ENCODE results near the gene CAMTA2. TPM values are rescaled to one million over a fixed set of nuclear protein-coding genes. Genes with fewer than 3 reads are reported as not detected.

The CAMTA2 gene
- total RNA-seq, 1 donor from 2014 or later, result 83.5 TPM

- Mint-ChIP-seq H3K9me3 (ENCODE audit: unreplicated experiment) (no peaks in the 10 kb centered on the region), H3K36me3 (ENCODE audit: unreplicated experiment) (peaks cover 30% of the 10 kb centered on the region), H3K27ac (ENCODE audit: unreplicated experiment) (peak overlapping the region; percentile 34), H3K4me1 (ENCODE audit: unreplicated experiment) (peaks cover 23% of the 10 kb centered on the region), H3K4me3 (ENCODE audit: unreplicated experiment) (peak overlapping the region; percentile 88), H3K27me3 (ENCODE audit: unreplicated experiment) (no peaks in the 10 kb centered on the region)
- TF ChIP-seq CTCF (IDR thresholded peaks at IDR 0.05), result no peak
- no peak for DNase-seq (ENCODE audit: extremely low spot score, unreplicated experiment)
Measured at GRCh38 chr17:4999430-5000093, 12.1 kb upstream of the CAMTA2 start.

- H3K4me3 Mint-ChIP-seq (ENCODE audit: unreplicated experiment), result peak overlapping the region; percentile 88
- H3K4me1 Mint-ChIP-seq (ENCODE audit: unreplicated experiment), result peaks cover 23% of the 10 kb centered on the region
- no peak for TF ChIP-seq CTCF (IDR thresholded peaks at IDR 0.05)
- no peak for DNase-seq (ENCODE audit: extremely low spot score, unreplicated experiment)
- peaks cover 23% of the 10 kb centered on the region for H3K36me3 Mint-ChIP-seq (ENCODE audit: unreplicated experiment)
- H3K27me3 Mint-ChIP-seq (ENCODE audit: unreplicated experiment), result no peaks in the 10 kb centered on the region
- H3K27ac Mint-ChIP-seq (ENCODE audit: unreplicated experiment), result peak overlapping the region; percentile 47
- H3K9me3 Mint-ChIP-seq (ENCODE audit: unreplicated experiment), result no peaks in the 10 kb centered on the region
Measured at GRCh38 chr17:4998732-4999429, 11.4 kb upstream of the CAMTA2 start.

- Mint-ChIP-seq H3K27ac (ENCODE audit: unreplicated experiment) (peak overlapping the region; percentile 41), H3K9me3 (ENCODE audit: unreplicated experiment) (no peaks in the 10 kb centered on the region), H3K27me3 (ENCODE audit: unreplicated experiment) (no peaks in the 10 kb centered on the region), H3K4me1 (ENCODE audit: unreplicated experiment) (peaks cover 23% of the 10 kb centered on the region), H3K36me3 (ENCODE audit: unreplicated experiment) (peaks cover 17% of the 10 kb centered on the region), H3K4me3 (ENCODE audit: unreplicated experiment) (peak overlapping the region; percentile 88)
- DNase-seq (ENCODE audit: extremely low spot score, unreplicated experiment), result peak; percentile 87
- TF ChIP-seq CTCF (IDR thresholded peaks at IDR 0.05), result no peak
Measured at GRCh38 chr17:4998027-4998731, 10.7 kb upstream of the CAMTA2 start.

- peak; percentile 96 for DNase-seq (ENCODE audit: extremely low spot score, unreplicated experiment)
- peaks cover 23% of the 10 kb centered on the region for H3K4me1 Mint-ChIP-seq (ENCODE audit: unreplicated experiment)
- H3K36me3 Mint-ChIP-seq (ENCODE audit: unreplicated experiment), result peaks cover 13% of the 10 kb centered on the region
- H3K27me3 Mint-ChIP-seq (ENCODE audit: unreplicated experiment), result no peaks in the 10 kb centered on the region
- H3K9me3 Mint-ChIP-seq (ENCODE audit: unreplicated experiment), result no peaks in the 10 kb centered on the region
- peak; percentile 15 for TF ChIP-seq CTCF (IDR thresholded peaks at IDR 0.05)
- peak within 1 kb of the TSS; percentile 88 for H3K4me3 Mint-ChIP-seq (ENCODE audit: unreplicated experiment)
- H3K27ac Mint-ChIP-seq (ENCODE audit: unreplicated experiment), result peak within 1 kb of the TSS; percentile 47
Measured at GRCh38 chr17:4997302-4998026, 10.0 kb upstream of the CAMTA2 start, which contains the start of the genes INCA1 and KIF1C. INCA1 (minus strand) TSS chr17:4997522; CDS start chr17:4994437, 3,085 bp downstream. KIF1C (plus strand) TSS chr17:4997950; CDS start chr17:5000247, 2,297 bp downstream.
